ENCODE measurements around the gene ITGA8. TPM values are rescaled to one million over a fixed set of nuclear protein-coding genes. Genes with fewer than 3 reads are reported as not detected.
"Not testable (repeated sequence)": the region's sequence is repeated elsewhere in the genome, so short reads cannot be mapped to it uniquely, and the experiment has no call there.

ITGA8 gene
- total RNA-seq, 2 donors from 2014 or later = not detected

GRCh38 chr10:15642095-15642494, 77.6 kb downstream of the ITGA8 start:
- H3K36me3 Mint-ChIP-seq (ENCODE audit: low read depth) = no peaks in the 10 kb centered on the region
- ATAC-seq = no peak
- H3K9me3 ChIP-seq (ENCODE audit: control insufficient read depth, low read length, poor library complexity, severe bottlenecking) = no peaks in the 10 kb centered on the region
- no peak for DNase-seq
- peaks cover 31% of the 10 kb centered on the region for H3K27me3 Mint-ChIP-seq
- no peak overlapping the region for H3K27ac Mint-ChIP-seq
- no peak overlapping the region for H3K4me3 Mint-ChIP-seq
- H3K4me1 Mint-ChIP-seq = no peaks in the 10 kb centered on the region

GRCh38 chr10:15640536-15641085, 79.1 kb downstream of the ITGA8 start:
- Mint-ChIP-seq H3K27me3 (peaks cover 36% of the 10 kb centered on the region), H3K4me1 (no peaks in the 10 kb centered on the region), H3K36me3 (ENCODE audit: low read depth) (no peaks in the 10 kb centered on the region), H3K4me3 (no peak overlapping the region), H3K27ac (no peak overlapping the region)
- no peak for DNase-seq
- ATAC-seq = no peak
- no peaks in the 10 kb centered on the region for H3K9me3 ChIP-seq (ENCODE audit: control insufficient read depth, low read length, poor library complexity, severe bottlenecking)

GRCh38 chr10:15636446-15636845, 83.3 kb downstream of the ITGA8 start:
- Mint-ChIP-seq H3K4me1 (no peaks in the 10 kb centered on the region), H3K36me3 (ENCODE audit: low read depth) (no peaks in the 10 kb centered on the region), H3K27ac (no peak overlapping the region), H3K4me3 (no peak overlapping the region), H3K27me3 (peaks cover 44% of the 10 kb centered on the region)
- no peak for ATAC-seq
- no peak for DNase-seq
- H3K9me3 ChIP-seq (ENCODE audit: control insufficient read depth, low read length, poor library complexity, severe bottlenecking) = no peaks in the 10 kb centered on the region

DNA sequence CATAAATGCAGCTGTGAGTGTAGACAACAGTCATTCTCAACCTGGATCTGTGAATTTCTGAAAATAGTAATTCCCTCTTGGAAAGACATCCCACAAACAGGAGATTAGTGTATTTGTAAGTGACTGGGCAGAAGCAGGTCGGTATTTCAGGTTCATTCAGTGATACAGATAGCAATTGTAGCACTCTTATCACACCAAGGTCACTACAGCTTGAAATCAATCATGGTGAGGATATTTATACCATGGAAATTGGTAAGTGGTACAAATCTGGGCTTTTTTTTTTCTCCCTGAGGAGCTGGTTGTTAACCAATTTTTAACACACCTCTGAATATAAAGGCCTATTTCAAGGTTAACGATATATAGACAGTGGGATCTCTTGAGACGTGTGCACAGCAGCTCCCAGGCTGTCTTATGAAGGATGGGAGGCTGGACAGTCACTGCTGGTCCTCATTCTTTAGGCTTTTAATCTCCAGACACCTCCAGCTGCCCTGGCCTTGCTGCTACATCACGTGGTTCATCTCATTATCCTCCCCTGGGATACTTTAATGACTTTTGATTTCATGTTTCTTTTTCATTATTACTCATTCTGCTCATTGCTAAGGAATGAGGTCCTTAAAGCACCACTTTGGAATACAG, 87.1 kb downstream of the ITGA8 start:
- ATAC-seq (no peak), DNase-seq (no peak)
- no peaks in the 10 kb centered on the region for H3K9me3 ChIP-seq (ENCODE audit: control insufficient read depth, low read length, poor library complexity, severe bottlenecking)
- Mint-ChIP-seq H3K4me1 (no peaks in the 10 kb centered on the region), H3K27me3 (peaks cover 34% of the 10 kb centered on the region), H3K4me3 (no peak overlapping the region), H3K36me3 (ENCODE audit: low read depth) (no peaks in the 10 kb centered on the region), H3K27ac (no peak overlapping the region)

- H3K4me3 Mint-ChIP-seq; H3K4me1 Mint-ChIP-seq; H3K27ac Mint-ChIP-seq; H3K9me3 ChIP-seq (ENCODE audit: control insufficient read depth, low read length, poor library complexity, severe bottlenecking); DNase-seq; ATAC-seq; H3K36me3 Mint-ChIP-seq (ENCODE audit: low read depth): not testable (repeated sequence)
- H3K27me3 Mint-ChIP-seq = peaks cover 25% of the 10 kb centered on the region
These were observed 88.5 kb downstream of the ITGA8 start for GRCh38 chr10:15631205-15631604.

DNA sequence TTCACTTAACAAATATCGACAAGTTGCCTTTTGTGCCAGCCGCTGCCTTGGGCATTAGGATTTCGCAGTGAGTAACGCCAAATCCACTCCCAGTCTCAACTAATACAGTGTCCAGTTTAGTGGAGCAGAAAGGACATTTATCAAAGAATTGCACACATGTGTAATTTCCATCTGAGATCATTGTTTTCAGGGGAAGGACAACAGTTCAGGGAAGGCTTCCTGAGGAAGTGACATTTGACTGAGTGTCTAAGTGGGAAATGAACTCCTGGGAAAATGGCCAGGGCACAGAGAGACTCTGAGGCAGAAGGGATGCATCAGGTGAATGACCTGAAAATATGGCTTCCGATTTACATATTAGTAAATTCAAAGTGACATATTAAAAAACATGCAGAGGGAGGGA, 89.4 kb downstream of the ITGA8 start:
- peaks cover 21% of the 10 kb centered on the region for H3K27me3 Mint-ChIP-seq
- no peaks in the 10 kb centered on the region for H3K36me3 Mint-ChIP-seq (ENCODE audit: low read depth)
- no peak for ATAC-seq
- DNase-seq = no peak
- no peaks in the 10 kb centered on the region for H3K9me3 ChIP-seq (ENCODE audit: control insufficient read depth, low read length, poor library complexity, severe bottlenecking)
- H3K4me3 Mint-ChIP-seq = no peak overlapping the region
- H3K27ac Mint-ChIP-seq = no peak overlapping the region
- no peaks in the 10 kb centered on the region for H3K4me1 Mint-ChIP-seq

- H3K36me3 Mint-ChIP-seq (ENCODE audit: low read depth) = no peaks in the 10 kb centered on the region
- H3K4me1 Mint-ChIP-seq = no peaks in the 10 kb centered on the region
- H3K4me3 Mint-ChIP-seq = no peak overlapping the region
These were observed 92.0 kb downstream of the ITGA8 start for GRCh38 chr10:15627617-15628196.

DNA sequence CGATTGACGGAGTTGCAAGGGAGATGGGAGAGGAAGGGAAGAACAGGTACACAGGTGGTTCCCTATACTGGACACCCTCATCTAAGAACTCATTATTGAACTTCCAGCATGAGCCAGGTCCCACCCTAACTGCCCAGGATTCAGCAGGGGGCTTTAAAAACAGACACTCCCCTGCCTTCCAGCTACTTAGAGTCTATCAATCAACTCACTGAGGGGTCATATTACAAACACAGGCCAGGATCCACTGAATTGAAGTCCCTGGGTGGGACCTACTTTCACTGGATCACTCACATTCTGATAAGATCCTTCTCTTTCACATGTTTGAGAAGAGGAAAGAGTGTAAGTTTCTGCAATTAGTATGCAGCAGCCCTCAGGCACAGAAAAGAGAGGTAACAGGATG, 92.8 kb downstream of the ITGA8 start:
- Mint-ChIP-seq H3K4me1 (no peaks in the 10 kb centered on the region), H3K27me3 (peaks cover 12% of the 10 kb centered on the region), H3K27ac (no peak overlapping the region), H3K36me3 (ENCODE audit: low read depth) (no peaks in the 10 kb centered on the region), H3K4me3 (no peak overlapping the region)
- no peaks in the 10 kb centered on the region for H3K9me3 ChIP-seq (ENCODE audit: control insufficient read depth, low read length, poor library complexity, severe bottlenecking)
- DNase-seq = no peak
- no peak for ATAC-seq

More at GRCh38 chr10:15627617-15628196, 92.0 kb downstream of the ITGA8 start:
- Mint-ChIP-seq H3K27me3 (peaks cover 12% of the 10 kb centered on the region), H3K27ac (no peak overlapping the region)
- ATAC-seq = no peak
- no peaks in the 10 kb centered on the region for H3K9me3 ChIP-seq (ENCODE audit: control insufficient read depth, low read length, poor library complexity, severe bottlenecking)
- DNase-seq = no peak

DNA sequence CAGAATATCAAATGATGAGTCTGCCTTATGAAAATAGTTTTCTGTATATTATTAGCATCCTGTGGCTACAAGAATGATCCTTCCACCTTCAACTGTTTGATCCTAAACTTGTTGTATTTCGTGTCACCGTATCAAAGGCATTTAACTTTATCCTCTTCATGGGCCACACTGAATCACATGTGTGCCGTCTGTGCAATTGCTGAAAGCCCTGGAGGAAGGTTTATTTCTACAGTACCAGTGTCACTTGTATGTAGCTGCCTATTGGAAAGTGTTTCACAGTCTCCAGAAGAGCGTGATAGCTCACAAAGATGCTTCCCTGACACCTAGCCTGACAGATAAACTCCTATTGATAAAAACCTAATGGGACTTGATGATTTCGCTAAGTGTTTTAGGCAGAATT, 94.5 kb downstream of the ITGA8 start:
- no peak for DNase-seq
- ATAC-seq = no peak
- Mint-ChIP-seq H3K27me3 (peaks cover 17% of the 10 kb centered on the region), H3K4me3 (no peak overlapping the region), H3K27ac (no peak overlapping the region), H3K4me1 (peaks cover 2% of the 10 kb centered on the region), H3K36me3 (ENCODE audit: low read depth) (no peaks in the 10 kb centered on the region)
- H3K9me3 ChIP-seq (ENCODE audit: control insufficient read depth, low read length, poor library complexity, severe bottlenecking) = no peaks in the 10 kb centered on the region

- DNase-seq (no peak), ATAC-seq (no peak)
- Mint-ChIP-seq H3K27me3 (peaks cover 16% of the 10 kb centered on the region), H3K4me3 (no peak overlapping the region), H3K36me3 (ENCODE audit: low read depth) (no peaks in the 10 kb centered on the region), H3K4me1 (peaks cover 2% of the 10 kb centered on the region), H3K27ac (no peak overlapping the region)
- H3K9me3 ChIP-seq (ENCODE audit: control insufficient read depth, low read length, poor library complexity, severe bottlenecking) = no peaks in the 10 kb centered on the region
These were observed 95.1 kb downstream of the ITGA8 start for GRCh38 chr10:15624401-15625196.

GRCh38 chr10:15620836-15621515, 98.7 kb downstream of the ITGA8 start:
- Mint-ChIP-seq H3K27ac (no peak overlapping the region), H3K27me3 (peaks cover 28% of the 10 kb centered on the region), H3K36me3 (ENCODE audit: low read depth) (no peaks in the 10 kb centered on the region), H3K4me3 (no peak overlapping the region), H3K4me1 (peaks cover 2% of the 10 kb centered on the region)
- no peaks in the 10 kb centered on the region for H3K9me3 ChIP-seq (ENCODE audit: control insufficient read depth, low read length, poor library complexity, severe bottlenecking)
- ATAC-seq = no peak
- DNase-seq = no peak

DNA sequence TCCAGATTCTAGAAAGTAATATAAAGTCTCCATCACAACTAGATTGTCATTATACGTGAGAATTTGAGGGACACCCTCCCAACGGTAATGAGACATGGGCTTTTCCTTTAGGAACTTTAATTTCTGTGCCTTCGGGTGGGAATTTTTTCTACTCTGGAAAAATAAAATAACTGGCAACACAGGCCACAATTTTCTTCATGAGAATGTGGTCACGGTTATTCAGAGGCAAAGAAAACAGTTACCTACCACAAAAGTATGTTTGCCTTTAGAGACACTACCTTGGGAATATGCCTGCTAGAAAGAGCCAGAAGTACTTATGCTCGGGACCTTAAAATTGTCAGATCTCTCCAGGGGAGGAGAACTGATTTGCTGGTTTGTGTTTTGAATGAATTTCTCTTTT, 99.4 kb downstream of the ITGA8 start:
- Mint-ChIP-seq H3K27me3 (peaks cover 34% of the 10 kb centered on the region), H3K4me3 (no peak overlapping the region), H3K27ac (no peak overlapping the region), H3K36me3 (ENCODE audit: low read depth) (no peaks in the 10 kb centered on the region), H3K4me1 (peaks cover 2% of the 10 kb centered on the region)
- no peaks in the 10 kb centered on the region for H3K9me3 ChIP-seq (ENCODE audit: control insufficient read depth, low read length, poor library complexity, severe bottlenecking)
- no peak for DNase-seq
- no peak for ATAC-seq

DNA sequence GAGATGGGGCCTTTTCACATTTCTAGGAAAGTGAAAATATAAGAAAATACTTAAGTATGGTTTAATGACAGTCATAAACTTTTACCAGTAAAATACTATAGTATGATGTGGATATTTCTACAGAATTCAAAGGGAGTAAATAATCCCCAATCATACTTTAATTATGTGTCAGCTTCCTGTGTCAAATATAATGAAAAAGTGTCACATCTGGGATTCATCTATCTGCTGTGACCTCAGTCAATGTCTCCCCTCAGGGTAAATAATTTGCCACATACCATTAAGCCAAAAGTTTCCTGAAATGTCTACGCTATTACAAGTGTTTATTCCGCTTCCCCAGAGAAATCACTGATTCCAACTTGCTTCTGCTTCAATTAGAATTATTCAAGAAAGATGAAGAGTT, 110.5 kb downstream of the ITGA8 start:
- no peaks in the 10 kb centered on the region for H3K9me3 ChIP-seq (ENCODE audit: control insufficient read depth, low read length, poor library complexity, severe bottlenecking)
- Mint-ChIP-seq H3K36me3 (ENCODE audit: low read depth) (no peaks in the 10 kb centered on the region), H3K4me3 (no peak overlapping the region), H3K4me1 (no peaks in the 10 kb centered on the region), H3K27ac (no peak overlapping the region), H3K27me3 (peaks cover 13% of the 10 kb centered on the region)
- DNase-seq (no peak), ATAC-seq (no peak)
